Activated naive CD4-positive, alpha-beta T cell treated with anti-CD3 and anti-CD28 coated beads, Interleukin-2, amount 50 U/mL, for 16 hours (primary cell): ENCODE results near the gene SPINK13.

Experiments used
- DNase-seq: peaks from one replicate; pipeline ENCODE4 v3.0.0-alpha.2; 2020

Gene SPINK13

GRCh38 chr5:148314187-148314586 lies 45.6 kb downstream of the SPINK13 start:
- DNase-seq: no peak

DNA sequence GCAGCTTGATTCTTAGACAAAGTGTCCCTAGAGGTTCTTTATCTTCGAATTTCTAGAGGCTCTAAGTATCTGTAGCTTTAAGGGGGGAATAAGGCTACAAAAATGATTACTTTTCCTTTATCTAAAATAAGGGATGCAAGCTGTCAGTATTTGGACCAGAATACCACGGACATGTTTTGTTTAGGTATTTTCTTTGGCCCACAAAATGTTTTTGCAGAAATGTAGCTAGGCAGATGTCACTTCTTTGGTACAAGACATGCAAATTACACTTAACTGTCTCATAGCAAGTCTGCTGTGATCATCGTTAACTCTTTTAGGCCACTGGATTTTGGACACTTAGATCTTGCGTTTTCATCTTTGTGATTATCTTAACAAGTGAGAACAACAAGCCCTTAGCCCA lies 46.1 kb downstream of the SPINK13 start:
- no peak for DNase-seq

DNA sequence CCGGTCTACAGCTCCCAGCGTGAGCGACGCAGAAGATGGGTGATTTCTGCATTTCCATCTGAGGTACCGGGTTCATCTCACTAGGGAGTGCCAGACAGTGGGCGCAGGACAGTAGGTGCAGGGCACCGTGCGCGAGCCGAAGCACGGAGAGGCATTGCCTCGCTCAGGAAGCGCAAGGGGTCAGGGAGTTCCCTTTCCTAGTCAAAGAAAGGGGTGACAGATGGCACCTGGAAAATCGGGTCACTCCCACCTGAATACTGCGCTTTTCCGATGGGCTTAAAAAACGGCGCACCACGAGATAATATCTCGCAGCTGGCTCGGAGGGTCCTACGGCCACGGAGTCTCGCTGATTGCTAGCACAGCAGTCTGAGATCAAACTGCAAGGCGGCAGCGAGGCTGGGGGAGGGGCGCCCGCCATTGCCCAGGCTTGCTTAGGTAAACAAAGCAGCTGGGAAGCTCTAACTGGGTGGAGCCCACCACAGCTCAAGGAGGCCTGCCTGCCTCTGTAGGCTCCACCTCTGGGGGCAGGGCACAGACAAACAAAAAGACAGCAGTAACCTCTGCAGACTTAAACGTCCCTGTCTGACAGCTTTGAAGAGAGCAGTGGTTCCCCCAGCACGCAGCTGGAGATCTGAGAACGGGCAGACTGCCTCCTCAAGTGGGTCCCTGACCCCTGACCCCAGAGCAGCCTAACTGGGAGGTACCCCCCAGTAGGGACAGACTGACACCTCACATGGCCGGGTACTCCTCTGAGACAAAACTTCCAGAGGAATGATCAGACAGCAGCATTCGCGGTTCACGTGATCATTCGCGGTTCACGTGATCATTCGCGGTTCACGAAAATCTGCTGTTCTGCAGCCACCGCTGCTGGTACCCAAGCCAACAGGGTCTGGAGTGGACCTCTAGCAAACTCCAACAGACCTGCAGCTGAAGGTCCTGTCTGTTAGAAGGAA lies 51.7 kb downstream of the SPINK13 start:
- peak; percentile 10 for DNase-seq

DNA sequence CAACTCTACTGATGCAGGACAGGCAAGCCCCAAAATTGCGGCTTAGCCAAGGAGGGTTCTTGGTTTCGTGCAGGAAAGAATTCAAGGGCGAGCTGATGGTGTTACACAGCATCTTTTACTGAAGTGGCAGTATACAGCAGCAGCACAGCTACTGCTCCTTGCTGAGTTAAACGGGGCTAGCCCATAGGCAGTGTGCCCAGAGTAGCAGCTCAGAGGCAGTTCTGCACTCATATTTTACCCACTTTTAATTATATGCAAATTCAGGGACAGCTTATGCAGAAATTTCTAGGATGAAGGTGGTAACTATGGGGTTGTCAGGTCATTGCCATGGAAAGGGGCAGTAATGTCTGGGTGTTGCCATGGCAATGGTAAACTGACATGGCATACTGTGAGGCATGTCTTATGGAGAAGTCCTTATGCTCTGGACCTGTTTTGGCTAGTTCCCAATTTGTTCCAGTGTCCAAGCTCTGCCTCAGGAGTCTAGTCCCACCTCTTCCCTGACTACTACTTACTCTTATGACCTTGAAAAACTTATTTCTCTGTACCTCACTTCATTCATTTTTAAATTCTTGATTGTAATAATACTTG lies 64.8 kb downstream of the SPINK13 start:
- DNase-seq: no peak

GRCh38 chr5:148335259-148335658 lies 66.7 kb downstream of the SPINK13 start, which contains the start of gene SPINK9:
TSS of gene SPINK9 (plus strand) at chr5:148335559. CDS start at chr5:148335614, 55 bp downstream.
- DNase-seq: no peak
